Measurements from ENCODE around the gene NUDT9. TPM values are rescaled to one million over a fixed set of nuclear protein-coding genes. Genes with fewer than 3 reads are reported as not detected.
"Not testable (repeated sequence)": the region's sequence is repeated elsewhere in the genome, so short reads cannot be mapped to it uniquely, and the experiment has no call there.

NUDT9 gene
- total RNA-seq, 1 experiment from 2014 or later = 9.1 TPM

DNA sequence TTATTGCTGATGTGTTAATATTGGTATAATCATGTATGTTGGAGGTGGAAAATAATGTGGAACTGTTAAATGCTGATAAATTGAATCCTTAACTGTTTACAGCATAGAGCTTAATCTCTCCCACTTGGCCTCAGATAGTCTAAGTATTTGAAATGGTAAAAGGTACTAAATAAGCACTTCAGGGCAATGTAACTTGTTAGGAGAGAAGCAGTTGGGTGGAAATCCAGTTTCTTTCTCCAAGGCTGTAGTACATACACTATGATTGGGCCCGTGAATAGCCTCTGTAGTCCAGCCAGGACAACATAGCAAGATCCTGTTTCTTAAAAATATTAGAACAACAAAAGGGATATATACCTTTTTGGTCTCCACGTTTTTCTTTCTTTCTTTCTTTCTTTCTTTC lies 39.7 kb downstream of the NUDT9 start:
- no peaks in the 10 kb centered on the region; the same call in 1 of the 2 replicates for H3K36me3 ChIP-seq (replicated peaks; ENCODE audit: control insufficient read depth, insufficient read depth, low read length)
- no peaks in the 10 kb centered on the region for H3K27me3 ChIP-seq (ENCODE audit: control insufficient read depth, insufficient read depth, low read length)
- DNase-seq = no peak
- H3K4me3 ChIP-seq (ENCODE audit: insufficient read depth, low read depth, low read length) = no peak overlapping the region

DNA sequence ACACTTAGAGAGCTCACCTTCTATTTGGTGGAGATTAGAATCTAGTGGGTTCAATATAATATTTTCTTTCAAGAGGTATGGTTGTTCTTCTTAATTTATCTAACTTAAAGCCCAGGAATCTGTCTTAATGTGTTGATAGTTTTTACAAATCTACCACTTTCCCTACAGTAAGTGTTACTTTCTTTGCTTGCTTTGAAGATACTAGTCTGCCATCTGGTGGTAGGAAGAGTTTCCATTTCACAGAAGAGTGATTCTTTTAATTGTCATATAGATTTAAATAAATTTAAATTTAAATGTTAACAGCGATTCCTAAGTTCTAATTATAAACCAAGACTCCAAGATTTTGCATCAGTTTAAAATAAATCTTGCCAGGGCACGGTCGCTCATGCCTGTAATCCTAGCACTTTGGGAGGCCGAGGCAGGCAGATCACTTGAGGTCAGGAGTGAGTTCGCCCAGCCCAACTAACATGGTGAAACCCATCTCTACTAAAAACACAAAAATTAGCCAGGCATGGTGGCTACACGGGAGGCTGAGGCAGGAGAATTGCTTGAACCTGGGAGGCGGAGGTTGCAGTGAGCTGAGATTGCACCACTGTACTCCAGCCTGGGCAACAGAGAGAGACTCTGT lies 43.5 kb downstream of the NUDT9 start:
- H3K27me3 ChIP-seq (ENCODE audit: control insufficient read depth, insufficient read depth, low read length) = no peaks in the 10 kb centered on the region
- no peaks in the 10 kb centered on the region for H3K36me3 ChIP-seq (replicated peaks; ENCODE audit: control insufficient read depth, insufficient read depth, low read length)
- H3K4me3 ChIP-seq (ENCODE audit: insufficient read depth, low read depth, low read length) = no peak overlapping the region
- peak; percentile 16 for DNase-seq

DNA sequence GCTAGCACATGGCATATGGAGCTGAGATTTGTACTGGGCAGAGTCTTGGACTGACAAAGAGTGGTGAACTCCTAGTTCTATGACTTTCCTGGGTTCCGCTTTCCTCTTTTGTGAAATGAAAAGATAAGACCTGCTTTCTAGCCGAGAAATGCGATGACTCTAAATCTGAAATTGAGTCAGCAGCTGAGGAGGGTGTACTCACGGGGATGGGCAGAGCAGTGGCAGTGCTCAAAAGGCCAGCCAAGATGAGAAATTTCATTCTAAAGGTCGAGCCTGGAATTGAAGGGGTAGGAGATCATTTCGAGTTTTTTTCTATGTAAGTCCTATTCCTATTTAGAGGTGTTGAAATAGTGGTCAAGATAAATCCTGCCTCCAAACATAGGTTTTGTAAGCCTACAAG lies 47.0 kb downstream of the NUDT9 start:
- no peak for DNase-seq
- no peak overlapping the region for H3K4me3 ChIP-seq (ENCODE audit: insufficient read depth, low read depth, low read length)
- no peaks in the 10 kb centered on the region for H3K27me3 ChIP-seq (ENCODE audit: control insufficient read depth, insufficient read depth, low read length)
- no peaks in the 10 kb centered on the region for H3K36me3 ChIP-seq (replicated peaks; ENCODE audit: control insufficient read depth, insufficient read depth, low read length)

DNA sequence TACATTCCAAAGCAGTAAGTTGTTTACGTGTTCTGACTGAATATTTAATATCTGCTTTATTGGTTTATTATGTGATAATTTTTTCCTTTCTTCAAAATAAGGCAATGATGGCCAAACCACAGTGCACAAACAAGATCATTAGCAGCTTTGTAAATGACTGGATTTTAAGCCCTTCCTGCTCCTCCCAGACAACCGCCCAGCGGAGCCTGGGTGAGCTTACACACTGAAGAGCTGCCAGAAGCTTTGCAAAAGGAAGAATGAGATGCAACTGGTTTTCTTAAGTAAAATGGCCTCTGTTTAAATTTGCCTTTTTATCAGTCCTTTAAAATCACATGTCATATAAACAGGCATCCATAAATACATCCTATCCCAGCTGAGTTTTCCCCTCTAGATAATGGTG lies 54.6 kb downstream of the NUDT9 start:
- DNase-seq = no peak
- no peak overlapping the region for H3K4me3 ChIP-seq (ENCODE audit: insufficient read depth, low read depth, low read length)
- H3K36me3 ChIP-seq (replicated peaks; ENCODE audit: control insufficient read depth, insufficient read depth, low read length) = no peaks in the 10 kb centered on the region
- H3K27me3 ChIP-seq (ENCODE audit: control insufficient read depth, insufficient read depth, low read length) = no peaks in the 10 kb centered on the region

DNA sequence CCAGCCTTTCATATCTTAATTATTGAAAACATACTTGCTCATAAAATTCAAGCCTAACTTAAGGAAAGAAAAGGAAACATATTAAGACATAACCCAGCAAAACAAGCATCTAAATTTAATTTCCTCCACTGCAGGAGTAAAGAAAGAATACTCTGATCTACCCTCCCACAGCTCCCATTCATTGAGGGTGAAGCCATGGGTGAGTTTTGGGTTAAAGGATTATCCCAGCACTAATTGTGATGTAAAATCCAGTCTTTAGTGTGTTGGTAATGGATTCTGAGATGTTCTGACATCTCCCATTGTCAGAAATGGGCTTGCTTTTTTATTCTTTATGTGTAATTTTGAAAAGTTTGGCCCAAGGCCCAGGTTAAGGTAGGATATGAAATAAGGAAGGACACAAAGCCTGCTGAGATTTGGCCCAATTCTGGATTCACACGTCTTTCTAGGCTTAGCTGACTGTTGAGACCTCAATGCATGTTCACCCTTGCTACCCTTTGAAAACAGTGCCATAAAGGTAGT lies 56.4 kb downstream of the NUDT9 start:
- Histone ChIP-seq H3K36me3 (replicated peaks; ENCODE audit: control insufficient read depth, insufficient read depth, low read length) (no peaks in the 10 kb centered on the region), H3K4me3 (ENCODE audit: insufficient read depth, low read depth, low read length) (no peak overlapping the region), H3K27me3 (ENCODE audit: control insufficient read depth, insufficient read depth, low read length) (no peaks in the 10 kb centered on the region)
- DNase-seq = peak; percentile 19

DNA sequence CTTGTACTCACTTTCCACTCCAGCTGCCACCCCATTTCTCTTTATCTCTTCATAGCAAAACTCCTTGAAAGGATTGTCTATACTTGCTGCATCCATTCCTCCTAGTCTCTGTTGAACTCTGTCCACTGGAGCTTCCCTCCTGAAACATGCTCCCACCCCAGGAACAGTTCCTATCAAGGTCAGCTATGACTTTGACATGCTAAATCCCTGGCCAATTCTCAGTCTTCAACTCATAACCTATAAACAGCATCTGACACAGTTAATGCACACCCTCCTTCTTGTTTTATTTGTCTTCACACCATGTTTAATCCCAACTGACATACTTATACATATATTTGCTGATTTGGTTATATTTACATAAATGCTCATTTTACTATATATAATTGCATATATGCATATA lies 59.0 kb downstream of the NUDT9 start:
- H3K27me3 ChIP-seq (ENCODE audit: control insufficient read depth, insufficient read depth, low read length) = no peaks in the 10 kb centered on the region
- H3K36me3 ChIP-seq (replicated peaks; ENCODE audit: control insufficient read depth, insufficient read depth, low read length) = no peaks in the 10 kb centered on the region
- DNase-seq = no peak
- no peak overlapping the region for H3K4me3 ChIP-seq (ENCODE audit: insufficient read depth, low read depth, low read length)

DNA sequence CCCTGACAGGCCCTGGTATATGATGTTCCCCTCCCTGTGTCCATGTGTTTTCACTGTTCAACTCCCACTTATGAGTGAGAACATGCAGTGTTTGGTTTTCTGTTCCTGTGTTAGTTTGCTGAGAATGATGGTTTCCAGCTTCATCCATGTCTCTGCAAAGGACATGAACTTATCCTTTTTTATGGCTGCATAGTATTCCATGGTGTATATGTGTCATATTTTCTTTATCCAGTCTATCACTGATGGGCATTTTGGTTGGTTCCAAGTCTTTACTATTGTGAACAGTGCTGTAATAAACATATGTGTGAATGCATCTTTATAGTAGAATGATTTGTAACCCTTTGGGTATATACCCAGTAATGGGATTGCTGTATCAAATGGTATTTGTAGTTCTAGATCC lies 60.9 kb downstream of the NUDT9 start:
- not testable (repeated sequence) for H3K4me3 ChIP-seq (ENCODE audit: insufficient read depth, low read depth, low read length); H3K36me3 ChIP-seq (replicated peaks; ENCODE audit: control insufficient read depth, insufficient read depth, low read length); H3K27me3 ChIP-seq (ENCODE audit: control insufficient read depth, insufficient read depth, low read length); DNase-seq

DNA sequence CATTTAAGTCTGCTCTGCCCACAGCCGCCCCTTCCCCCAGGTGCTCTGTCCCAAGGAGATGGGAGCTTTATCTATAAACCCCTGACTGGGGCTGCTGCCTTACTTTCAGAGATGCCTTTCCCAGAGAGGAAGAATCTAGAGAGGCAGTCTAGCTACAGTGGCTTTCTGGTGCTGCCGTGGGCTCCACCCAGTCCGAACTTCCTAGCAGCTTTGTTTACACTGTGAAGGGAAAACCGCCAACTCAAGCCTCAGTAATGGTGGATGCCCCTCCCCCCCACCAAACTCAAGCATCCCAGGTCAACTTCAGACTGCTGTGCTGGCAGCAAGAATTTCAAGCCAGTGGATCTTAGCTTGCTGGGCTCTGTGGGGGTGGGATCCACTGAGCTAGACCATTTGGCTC lies 66.3 kb downstream of the NUDT9 start:
- H3K27me3 ChIP-seq (ENCODE audit: control insufficient read depth, insufficient read depth, low read length); H3K36me3 ChIP-seq (replicated peaks; ENCODE audit: control insufficient read depth, insufficient read depth, low read length); H3K4me3 ChIP-seq (ENCODE audit: insufficient read depth, low read depth, low read length); DNase-seq: not testable (repeated sequence)

DNA sequence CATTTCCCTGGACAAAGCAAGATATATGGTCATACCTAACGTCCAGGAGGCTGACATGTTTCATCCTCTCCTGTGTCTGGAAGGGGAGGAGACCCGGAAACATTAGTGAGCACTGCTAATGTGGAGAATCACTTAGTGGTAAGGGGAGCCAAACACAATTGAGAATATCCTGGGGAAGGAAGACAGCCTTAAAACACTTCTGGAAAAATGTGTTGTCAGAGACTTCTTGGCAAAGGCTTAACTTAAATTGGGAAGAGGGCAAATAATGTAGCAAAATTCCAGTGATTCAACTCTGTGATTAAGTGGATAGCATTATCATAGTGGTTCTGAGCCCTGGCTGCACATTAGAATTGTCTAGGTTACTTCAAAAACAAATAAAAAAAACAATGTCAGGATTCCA lies 67.3 kb downstream of the NUDT9 start:
- Histone ChIP-seq H3K36me3 (replicated peaks; ENCODE audit: control insufficient read depth, insufficient read depth, low read length) (no peaks in the 10 kb centered on the region), H3K27me3 (ENCODE audit: control insufficient read depth, insufficient read depth, low read length) (no peaks in the 10 kb centered on the region), H3K4me3 (ENCODE audit: insufficient read depth, low read depth, low read length) (no peak overlapping the region)
- DNase-seq = no peak

DNA sequence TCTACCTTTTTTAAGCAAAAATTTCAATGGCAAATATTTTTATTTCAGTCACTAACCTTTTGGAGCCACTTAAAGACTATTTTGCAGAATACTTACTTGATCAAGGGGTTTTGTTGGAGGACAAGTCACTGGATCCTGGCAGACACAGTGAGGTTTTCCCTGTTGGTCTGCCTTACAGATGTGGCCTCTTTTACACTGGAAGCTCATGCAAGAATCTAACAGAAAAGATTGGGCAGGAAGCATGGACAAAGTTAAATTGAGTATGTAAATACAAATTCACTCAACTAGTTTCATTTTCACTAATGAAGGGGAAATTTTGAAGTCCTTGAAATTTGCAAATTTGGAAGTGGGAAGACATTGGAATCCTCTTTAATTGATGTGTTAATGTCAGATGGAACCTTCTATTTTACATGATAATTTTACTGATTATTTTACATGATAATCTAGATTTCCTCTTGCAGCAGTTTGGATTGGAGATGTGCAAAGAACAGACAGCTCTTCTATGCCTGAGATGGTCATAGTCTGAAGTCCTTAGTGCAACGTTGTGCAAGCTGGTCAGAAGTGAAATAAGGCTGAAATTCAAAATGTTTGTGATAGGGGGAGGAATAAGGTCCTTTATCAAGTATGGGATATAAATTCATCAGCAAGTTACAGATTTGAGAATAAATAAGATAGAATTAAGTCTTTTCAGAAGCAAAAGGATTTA lies 68.4 kb downstream of the NUDT9 start:
- H3K4me3 ChIP-seq (ENCODE audit: insufficient read depth, low read depth, low read length) = no peak overlapping the region
- no peaks in the 10 kb centered on the region for H3K27me3 ChIP-seq (ENCODE audit: control insufficient read depth, insufficient read depth, low read length)
- no peaks in the 10 kb centered on the region for H3K36me3 ChIP-seq (replicated peaks; ENCODE audit: control insufficient read depth, insufficient read depth, low read length)
- DNase-seq = no peak

DNA sequence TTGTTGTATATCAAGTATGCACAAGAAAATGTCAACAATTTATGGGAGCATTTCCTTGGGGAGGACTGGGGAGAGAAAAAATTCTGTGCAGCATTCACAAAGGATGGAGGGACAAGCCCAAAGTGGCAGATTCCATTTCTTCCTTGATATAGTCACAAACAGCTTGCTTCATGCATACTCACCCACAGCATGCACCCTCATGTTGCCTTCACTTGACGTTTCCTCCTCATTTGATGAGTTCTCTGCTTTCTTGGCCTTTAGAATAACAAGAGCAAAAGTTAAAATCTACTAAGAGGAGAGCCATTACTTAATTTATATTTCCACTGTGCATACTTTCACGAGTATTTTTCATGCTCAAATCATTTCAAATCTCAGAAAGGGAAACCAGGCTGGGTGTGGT lies 69.1 kb downstream of the NUDT9 start:
- Histone ChIP-seq H3K27me3 (ENCODE audit: control insufficient read depth, insufficient read depth, low read length) (no peaks in the 10 kb centered on the region), H3K36me3 (replicated peaks; ENCODE audit: control insufficient read depth, insufficient read depth, low read length) (no peaks in the 10 kb centered on the region), H3K4me3 (ENCODE audit: insufficient read depth, low read depth, low read length) (no peak overlapping the region)
- no peak for DNase-seq

DNA sequence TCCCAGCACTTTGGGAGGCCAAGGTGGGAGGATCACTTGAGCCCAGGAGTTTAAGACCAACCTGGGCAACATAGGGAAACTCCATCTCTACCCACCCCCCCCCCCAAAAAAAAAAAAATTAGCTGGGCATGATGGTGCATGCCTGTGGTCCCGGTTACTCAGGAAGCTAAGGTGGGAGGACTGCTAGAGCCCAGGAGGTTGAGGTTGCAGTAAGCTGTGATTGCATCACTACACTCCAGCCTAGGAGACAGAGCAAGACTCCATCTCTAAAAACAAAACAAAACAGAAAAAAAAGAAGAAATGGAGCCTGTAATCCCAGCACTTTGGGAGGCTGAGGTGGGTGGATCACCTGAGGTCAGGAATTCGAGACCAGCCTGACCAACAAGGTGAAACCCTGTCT lies 69.5 kb downstream of the NUDT9 start:
- not testable (repeated sequence) for H3K27me3 ChIP-seq (ENCODE audit: control insufficient read depth, insufficient read depth, low read length); H3K4me3 ChIP-seq (ENCODE audit: insufficient read depth, low read depth, low read length); H3K36me3 ChIP-seq (replicated peaks; ENCODE audit: control insufficient read depth, insufficient read depth, low read length); DNase-seq

DNA sequence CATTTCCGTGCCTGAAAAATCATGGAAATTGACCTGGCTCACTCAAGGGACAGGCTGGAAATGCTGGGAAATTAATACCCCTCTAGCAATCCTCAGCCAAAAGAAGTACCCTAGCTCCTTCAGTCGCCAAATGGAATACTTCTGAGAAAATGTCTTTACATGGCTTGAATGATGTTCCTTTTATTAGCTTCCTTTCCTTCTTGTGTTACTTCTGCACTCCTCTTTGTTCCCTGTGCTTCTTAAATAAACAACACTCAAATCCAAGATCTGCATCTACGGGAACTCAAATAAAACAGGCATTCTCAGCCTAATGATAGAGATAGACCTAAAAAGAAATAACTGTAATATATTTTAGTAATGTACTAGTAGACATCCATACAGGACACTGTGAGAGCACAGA lies 70.7 kb downstream of the NUDT9 start:
- Histone ChIP-seq H3K27me3 (ENCODE audit: control insufficient read depth, insufficient read depth, low read length) (no peaks in the 10 kb centered on the region), H3K4me3 (ENCODE audit: insufficient read depth, low read depth, low read length) (no peak overlapping the region), H3K36me3 (replicated peaks; ENCODE audit: control insufficient read depth, insufficient read depth, low read length) (no peaks in the 10 kb centered on the region)
- DNase-seq = no peak

DNA sequence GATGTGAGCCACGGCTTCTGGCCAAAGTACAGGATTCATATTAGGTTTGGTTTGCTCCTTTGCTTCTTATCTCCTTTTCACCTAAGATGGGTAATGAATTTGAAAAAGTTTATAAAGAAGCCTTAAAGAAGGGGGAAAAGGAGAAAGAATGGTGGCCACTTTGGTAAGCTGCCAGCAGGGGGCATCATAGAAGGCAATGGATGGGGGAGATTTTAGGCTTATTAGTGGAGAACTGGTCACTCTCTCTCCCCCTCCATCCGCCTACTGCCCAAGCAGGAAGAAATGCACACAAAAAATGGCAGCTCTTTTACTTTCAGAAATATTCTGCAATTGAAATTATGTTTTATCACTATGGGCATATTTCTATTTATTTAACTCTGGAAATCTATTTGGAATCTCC lies 74.8 kb downstream of the NUDT9 start:
- Histone ChIP-seq H3K4me3 (ENCODE audit: insufficient read depth, low read depth, low read length) (no peak overlapping the region), H3K27me3 (ENCODE audit: control insufficient read depth, insufficient read depth, low read length) (no peaks in the 10 kb centered on the region), H3K36me3 (replicated peaks; ENCODE audit: control insufficient read depth, insufficient read depth, low read length) (no peaks in the 10 kb centered on the region)
- peak; percentile 19 for DNase-seq

DNA sequence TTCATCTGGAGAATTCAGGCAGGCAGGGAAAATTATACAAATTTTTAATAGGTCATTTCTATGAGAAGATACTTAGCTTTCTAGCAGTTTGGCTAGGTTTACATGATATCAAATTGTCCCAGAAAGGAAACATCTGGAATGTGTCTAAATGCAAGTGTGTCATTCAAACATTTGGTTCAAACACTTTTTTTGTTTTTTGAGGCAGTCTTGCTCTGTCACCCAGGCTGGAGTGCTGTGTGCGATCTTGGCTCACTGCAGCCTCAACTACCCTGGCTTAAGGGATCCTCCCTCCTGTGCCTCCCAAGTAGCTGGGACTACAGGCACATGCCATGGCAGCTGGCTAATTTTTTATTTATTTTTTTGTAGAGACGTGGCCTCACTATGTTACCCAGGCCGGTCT lies 75.2 kb downstream of the NUDT9 start:
- DNase-seq = no peak
- Histone ChIP-seq H3K27me3 (ENCODE audit: control insufficient read depth, insufficient read depth, low read length) (no peaks in the 10 kb centered on the region), H3K36me3 (replicated peaks; ENCODE audit: control insufficient read depth, insufficient read depth, low read length) (no peaks in the 10 kb centered on the region), H3K4me3 (ENCODE audit: insufficient read depth, low read depth, low read length) (no peak overlapping the region)
